22Rv1 (cell line): ENCODE data around the gene PCED1B.
"Not testable (repeated sequence)": the region's sequence is repeated elsewhere in the genome, so short reads cannot be mapped to it uniquely, and the experiment has no call there.

ENCODE experiments used
- H3K27ac ChIP-seq: fragments of 450-650 bp; 2 replicates; pipeline ENCODE4 v1.5.1; 2017
- ZFX ChIP-seq: fragments of 450-650 bp; IDR thresholded peaks from 2 replicates; pipeline ENCODE4 v1.6.1; 2017; ENCODE audit warnings: antibody characterized with exemption, borderline replicate concordance
- TF ChIP-seq, protein P1 (sequence below): fragments of 450-650 bp; IDR thresholded peaks from 2 replicates; pipeline ENCODE4 v1.5.1; 2017; ENCODE audit warnings: mild to moderate bottlenecking

The PCED1B gene

DNA sequence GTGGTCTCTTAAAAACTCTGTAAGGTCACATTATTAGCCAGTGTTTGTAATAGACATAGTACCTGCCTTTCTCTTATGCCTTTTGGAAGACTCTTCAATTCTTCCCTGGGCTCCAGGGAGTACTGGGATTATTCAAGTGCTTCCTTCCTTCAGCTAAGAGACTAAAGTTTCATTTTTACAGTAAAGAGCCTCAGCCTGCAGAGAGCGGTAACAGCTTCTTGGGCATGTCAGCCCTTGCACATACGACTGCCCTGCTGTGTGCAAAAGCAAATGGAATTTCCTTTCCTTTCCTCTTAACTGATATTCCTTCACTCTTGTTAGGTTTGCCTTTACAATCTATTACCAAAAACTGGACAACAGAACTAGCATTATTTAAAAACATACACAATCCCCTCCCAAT lies 33.3 kb downstream of the PCED1B start:
- no peak for TF ChIP-seq ZFX
- TF ChIP-seq, protein P1, sequence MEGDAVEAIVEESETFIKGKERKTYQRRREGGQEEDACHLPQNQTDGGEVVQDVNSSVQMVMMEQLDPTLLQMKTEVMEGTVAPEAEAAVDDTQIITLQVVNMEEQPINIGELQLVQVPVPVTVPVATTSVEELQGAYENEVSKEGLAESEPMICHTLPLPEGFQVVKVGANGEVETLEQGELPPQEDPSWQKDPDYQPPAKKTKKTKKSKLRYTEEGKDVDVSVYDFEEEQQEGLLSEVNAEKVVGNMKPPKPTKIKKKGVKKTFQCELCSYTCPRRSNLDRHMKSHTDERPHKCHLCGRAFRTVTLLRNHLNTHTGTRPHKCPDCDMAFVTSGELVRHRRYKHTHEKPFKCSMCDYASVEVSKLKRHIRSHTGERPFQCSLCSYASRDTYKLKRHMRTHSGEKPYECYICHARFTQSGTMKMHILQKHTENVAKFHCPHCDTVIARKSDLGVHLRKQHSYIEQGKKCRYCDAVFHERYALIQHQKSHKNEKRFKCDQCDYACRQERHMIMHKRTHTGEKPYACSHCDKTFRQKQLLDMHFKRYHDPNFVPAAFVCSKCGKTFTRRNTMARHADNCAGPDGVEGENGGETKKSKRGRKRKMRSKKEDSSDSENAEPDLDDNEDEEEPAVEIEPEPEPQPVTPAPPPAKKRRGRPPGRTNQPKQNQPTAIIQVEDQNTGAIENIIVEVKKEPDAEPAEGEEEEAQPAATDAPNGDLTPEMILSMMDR = no peak
- H3K27ac ChIP-seq = no peak overlapping the region

DNA sequence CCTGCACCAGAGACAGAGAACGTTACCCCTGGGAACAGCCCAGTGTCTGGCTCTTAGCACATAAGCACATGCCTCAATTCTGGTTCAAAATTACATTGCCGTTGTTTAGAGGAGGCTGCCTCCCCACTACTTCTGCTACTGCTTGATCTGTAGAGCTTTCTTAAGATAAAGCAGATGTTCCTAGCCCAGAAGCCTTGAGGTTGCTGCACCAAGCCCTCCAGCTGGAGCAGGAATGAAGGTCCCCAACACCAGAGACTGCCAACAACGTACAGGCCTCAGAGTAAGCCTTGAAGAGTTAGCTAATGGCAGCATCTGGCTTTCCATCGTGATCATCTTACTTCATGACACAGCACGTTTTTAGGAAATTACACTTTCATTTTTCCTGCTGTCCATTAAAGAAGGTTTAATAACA lies 35.1 kb downstream of the PCED1B start:
- no peak overlapping the region for H3K27ac ChIP-seq
- no peak for TF ChIP-seq ZFX
- TF ChIP-seq, protein P1 = no peak

DNA sequence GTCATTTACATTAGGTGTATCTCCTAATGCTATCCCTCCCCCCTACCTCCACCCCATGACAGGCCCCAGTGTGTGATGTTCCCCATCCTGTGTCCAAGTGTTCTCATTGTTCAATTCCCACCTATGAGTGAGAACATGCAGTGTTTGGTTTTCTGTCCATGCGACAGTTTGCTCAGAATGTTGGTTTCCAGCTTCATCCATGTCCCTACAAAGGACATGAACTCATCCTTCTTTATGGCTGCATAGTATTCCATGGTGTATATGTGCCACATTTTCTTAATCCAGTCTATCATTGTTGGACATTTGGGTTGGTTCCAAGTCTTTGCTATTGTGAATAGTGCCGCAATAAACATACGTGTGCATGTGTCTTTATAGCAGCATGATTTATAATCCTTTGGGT lies 37.9 kb downstream of the PCED1B start:
- H3K27ac ChIP-seq = not testable (repeated sequence)

DNA sequence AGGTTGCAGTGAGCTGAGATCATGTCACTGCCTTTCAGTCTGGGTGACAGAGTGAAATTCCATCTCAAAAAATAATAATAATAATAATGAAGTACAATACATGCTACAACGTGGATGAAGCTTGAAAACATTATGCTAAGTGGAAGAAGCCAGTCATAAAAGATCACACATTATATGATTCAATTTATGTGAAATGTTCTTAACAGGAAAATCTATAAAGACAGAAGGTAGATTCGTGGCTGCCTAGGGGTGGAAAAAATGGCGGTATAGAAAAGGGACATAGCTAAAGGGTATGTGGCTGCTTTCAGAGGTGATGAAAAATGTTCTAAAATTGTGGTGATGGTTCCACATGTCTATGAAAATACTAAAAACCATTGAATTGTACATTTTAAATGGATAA lies 41.3 kb downstream of the PCED1B start:
- TF ChIP-seq, protein P1 = no peak
- TF ChIP-seq ZFX = no peak
- H3K27ac ChIP-seq = no peak overlapping the region

DNA sequence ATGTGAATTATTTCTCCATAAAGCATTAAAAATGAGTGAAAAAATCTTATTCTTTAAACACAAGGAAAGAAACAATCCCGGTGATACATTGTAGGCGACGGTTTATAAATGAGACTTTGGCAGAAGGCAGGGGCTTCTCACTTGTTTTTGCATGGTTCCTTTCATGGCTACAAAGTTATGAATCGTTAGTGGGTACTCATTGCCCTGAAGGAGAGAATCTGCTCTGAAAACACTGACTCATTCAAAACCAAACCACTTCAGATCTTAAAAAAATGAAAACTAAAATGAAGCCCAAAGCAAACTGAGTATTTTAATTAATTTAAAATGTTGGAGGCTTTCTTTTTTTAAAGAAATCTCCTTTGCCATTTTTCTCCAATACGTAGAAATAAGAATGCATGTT lies 41.7 kb downstream of the PCED1B start:
- H3K27ac ChIP-seq = no peak overlapping the region
- TF ChIP-seq, protein P1 = no peak
- no peak for TF ChIP-seq ZFX

DNA sequence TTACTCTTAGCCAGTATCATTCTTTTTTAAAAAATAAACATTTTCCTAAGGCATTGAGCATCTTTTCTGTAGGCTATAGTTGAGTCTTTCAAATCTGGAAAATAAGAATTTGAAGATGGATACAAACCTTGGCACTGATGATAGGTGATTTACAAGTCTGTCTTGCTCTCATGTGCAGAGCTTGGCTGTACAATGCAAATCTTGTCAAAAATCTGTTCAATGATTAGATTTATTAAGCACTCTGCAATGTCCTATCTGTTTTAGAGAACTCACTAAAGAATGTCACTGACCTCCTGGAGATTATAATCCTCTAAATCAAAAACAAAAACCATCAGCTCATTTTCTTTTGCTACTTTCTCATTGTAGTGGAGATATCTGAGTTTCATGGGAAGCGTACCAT lies 43.2 kb downstream of the PCED1B start:
- TF ChIP-seq, protein P1 = no peak

DNA sequence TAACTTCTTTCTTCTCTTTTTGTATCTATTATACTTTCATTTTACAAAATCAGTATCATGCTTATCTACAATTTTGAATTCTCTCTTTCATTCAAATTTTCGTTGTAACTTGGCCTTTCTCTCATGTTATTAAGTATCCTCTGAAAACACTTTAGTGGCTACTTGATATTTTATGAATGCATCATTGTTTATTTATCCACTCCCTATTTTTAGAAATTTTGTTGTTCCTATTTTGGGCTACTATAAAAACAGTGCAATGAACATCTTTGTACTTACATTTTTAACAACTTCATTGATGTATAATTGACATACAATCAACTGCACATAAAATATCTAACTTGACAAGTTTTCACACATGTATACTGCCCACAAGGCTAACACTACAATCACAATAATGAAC lies 44.3 kb downstream of the PCED1B start:
- H3K27ac ChIP-seq = no peak overlapping the region
- no peak for TF ChIP-seq ZFX
- TF ChIP-seq, protein P1 = no peak

More for the DNA sequence above, 43.2 kb downstream of the PCED1B start:
- no peak overlapping the region for H3K27ac ChIP-seq

DNA sequence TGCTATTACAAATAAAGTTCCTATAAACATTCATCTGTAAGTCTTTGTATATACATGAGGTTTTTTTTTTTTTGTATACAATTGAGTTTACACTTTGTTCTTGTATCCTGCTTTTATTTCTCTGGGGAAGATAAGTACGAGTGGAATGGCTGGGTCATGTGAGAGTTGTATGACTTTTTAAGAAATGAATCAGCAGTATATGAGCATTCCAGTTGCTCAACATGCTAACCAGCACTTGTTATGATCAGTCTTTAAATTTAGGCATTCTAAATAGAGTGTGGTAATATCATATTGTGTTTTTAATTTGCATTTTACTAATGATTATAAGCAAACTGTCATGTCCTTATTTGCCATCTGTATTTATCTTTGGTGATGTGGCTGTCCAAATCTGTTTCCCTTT lies 45.0 kb downstream of the PCED1B start:
- no peak overlapping the region for H3K27ac ChIP-seq
- TF ChIP-seq, protein P1 = no peak
- no peak for TF ChIP-seq ZFX
